Measurements from ENCODE around the gene XYLT1. TPM values are rescaled to one million over a fixed set of nuclear protein-coding genes. Genes with fewer than 3 reads are reported as not detected.

The XYLT1 gene
- total RNA-seq, 2 donors from 2014 or later = 15.0 to 18.3 TPM

- intact Hi-C loops (cut with DNase I) = no loop called here
Observed at GRCh38 chr16:17168181-17168580, 302.6 kb downstream of the XYLT1 start.

GRCh38 chr16:17166095-17166494 is 304.7 kb downstream of the XYLT1 start:
- H3K27ac ChIP-seq = no peak overlapping the region
- no peak overlapping the region for H3K4me3 ChIP-seq
- H3K36me3 ChIP-seq = no peaks in the 10 kb centered on the region
- no peak for TF ChIP-seq CTCF (IDR thresholded peaks at IDR 0.05)
- no peaks in the 10 kb centered on the region for H3K27me3 ChIP-seq
- intact Hi-C loops (cut with DNase I) = no loop called here
- no peak for DNase-seq
- H3K9ac ChIP-seq (ENCODE audit: low read depth in 2 of 2, low read length in 2 of 2) = no peak overlapping the region
- no peaks in the 10 kb centered on the region for H3K4me1 ChIP-seq
- no peaks in the 10 kb centered on the region for H3K9me3 ChIP-seq

More at GRCh38 chr16:17168181-17168580, 302.6 kb downstream of the XYLT1 start:
- no peak for DNase-seq
- H3K27me3 ChIP-seq = no peaks in the 10 kb centered on the region
- H3K4me3 ChIP-seq = no peak overlapping the region
- H3K9ac ChIP-seq (ENCODE audit: low read depth in 2 of 2, low read length in 2 of 2) = no peak overlapping the region
- TF ChIP-seq CTCF (IDR thresholded peaks at IDR 0.05) = no peak
- H3K4me1 ChIP-seq = no peaks in the 10 kb centered on the region
- H3K36me3 ChIP-seq = no peaks in the 10 kb centered on the region
- no peaks in the 10 kb centered on the region for H3K9me3 ChIP-seq
- H3K27ac ChIP-seq = no peak overlapping the region

- no peaks in the 10 kb centered on the region for H3K9me3 ChIP-seq
- no peak overlapping the region for H3K4me3 ChIP-seq
- H3K27ac ChIP-seq = no peak overlapping the region
- H3K27me3 ChIP-seq = no peaks in the 10 kb centered on the region
- H3K4me1 ChIP-seq = no peaks in the 10 kb centered on the region
- no peaks in the 10 kb centered on the region for H3K36me3 ChIP-seq
- no peak overlapping the region for H3K9ac ChIP-seq (ENCODE audit: low read depth in 2 of 2, low read length in 2 of 2)
- no peak for TF ChIP-seq CTCF (IDR thresholded peaks at IDR 0.05)
- DNase-seq = no peak
- intact Hi-C loops (cut with DNase I) = no loop called here
Observed at GRCh38 chr16:17162560-17162959, 308.2 kb downstream of the XYLT1 start.

- no peak overlapping the region for H3K27ac ChIP-seq
- H3K36me3 ChIP-seq = no peaks in the 10 kb centered on the region
- no peak overlapping the region for H3K4me3 ChIP-seq
- H3K4me1 ChIP-seq = no peaks in the 10 kb centered on the region
- DNase-seq = no peak
- no peaks in the 10 kb centered on the region for H3K9me3 ChIP-seq
- H3K27me3 ChIP-seq = no peaks in the 10 kb centered on the region
- TF ChIP-seq CTCF (IDR thresholded peaks at IDR 0.05) = no peak
- H3K9ac ChIP-seq (ENCODE audit: low read depth in 2 of 2, low read length in 2 of 2) = no peak overlapping the region
- intact Hi-C loops (cut with DNase I) = no loop called here
Observed at GRCh38 chr16:17160920-17161431, 309.8 kb downstream of the XYLT1 start.

- Histone ChIP-seq H3K4me1 (no peaks in the 10 kb centered on the region), H3K9ac (ENCODE audit: low read depth in 2 of 2, low read length in 2 of 2) (no peak overlapping the region), H3K27me3 (no peaks in the 10 kb centered on the region), H3K9me3 (no peaks in the 10 kb centered on the region), H3K36me3 (no peaks in the 10 kb centered on the region), H3K27ac (no peak overlapping the region), H3K4me3 (no peak overlapping the region)
- intact Hi-C loops (cut with DNase I) = no loop called here
- TF ChIP-seq CTCF (IDR thresholded peaks at IDR 0.05) = no peak
- no peak for DNase-seq
Observed at GRCh38 chr16:17160285-17160853, 310.4 kb downstream of the XYLT1 start.
